ENCODE measurements around the gene ZNF451. TPM values are rescaled to one million over a fixed set of nuclear protein-coding genes. Genes with fewer than 3 reads are reported as not detected.

ZNF451 gene
- polyA plus RNA-seq, 1 donor from 2014 or later: 60.2 TPM

DNA sequence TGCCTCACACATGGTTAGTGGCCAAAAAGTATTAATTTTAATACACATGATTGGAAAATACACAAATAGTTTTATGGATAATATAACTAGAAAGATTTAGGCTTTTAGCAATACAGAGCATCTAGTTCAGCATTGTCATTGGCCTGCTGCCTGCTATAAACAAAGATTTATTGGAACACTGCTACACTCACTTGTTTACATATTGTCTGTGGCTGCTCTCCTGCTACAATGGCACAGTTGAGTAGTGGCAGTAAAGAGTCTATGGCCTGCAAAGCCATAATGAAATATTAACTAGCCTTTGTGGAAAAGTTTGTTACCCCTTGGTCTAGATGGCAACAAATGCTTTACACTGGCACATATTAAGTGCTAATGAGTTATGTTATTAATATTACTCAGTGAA is 37.8 kb downstream of the ZNF451 start:
- Histone ChIP-seq H3F3A (ENCODE audit: insufficient read depth, low read length, poor library complexity, severe bottlenecking) (no peaks in the 10 kb centered on the region), H3K9ac (ENCODE audit: low read length) (no peak overlapping the region), H2AFZ (ENCODE audit: low read depth, low read length) (no peak overlapping the region), H3K9me2 (ENCODE audit: insufficient read depth, low read length) (no peaks in the 10 kb centered on the region), H3K4me2 (ENCODE audit: low read length) (no peak overlapping the region), H4K20me1 (ENCODE audit: insufficient read depth) (no peaks in the 10 kb centered on the region), H3K79me2 (replicated peaks; ENCODE audit: insufficient read depth, low read length) (no peaks in the 10 kb centered on the region), H3K4me3 (ENCODE audit: low read length) (no peak overlapping the region), H3K9me3 (ENCODE audit: low read length) (no peaks in the 10 kb centered on the region), H3K36me3 (ENCODE audit: insufficient read depth, low read length) (no peaks in the 10 kb centered on the region), H3K27me3 (ENCODE audit: insufficient read depth, low read depth, low read length) (no peaks in the 10 kb centered on the region), H3K27ac (ENCODE audit: low read length) (no peak overlapping the region)
- no peak for TF ChIP-seq RAD21 (conservative IDR thresholded peaks at IDR 0.05)

DNA sequence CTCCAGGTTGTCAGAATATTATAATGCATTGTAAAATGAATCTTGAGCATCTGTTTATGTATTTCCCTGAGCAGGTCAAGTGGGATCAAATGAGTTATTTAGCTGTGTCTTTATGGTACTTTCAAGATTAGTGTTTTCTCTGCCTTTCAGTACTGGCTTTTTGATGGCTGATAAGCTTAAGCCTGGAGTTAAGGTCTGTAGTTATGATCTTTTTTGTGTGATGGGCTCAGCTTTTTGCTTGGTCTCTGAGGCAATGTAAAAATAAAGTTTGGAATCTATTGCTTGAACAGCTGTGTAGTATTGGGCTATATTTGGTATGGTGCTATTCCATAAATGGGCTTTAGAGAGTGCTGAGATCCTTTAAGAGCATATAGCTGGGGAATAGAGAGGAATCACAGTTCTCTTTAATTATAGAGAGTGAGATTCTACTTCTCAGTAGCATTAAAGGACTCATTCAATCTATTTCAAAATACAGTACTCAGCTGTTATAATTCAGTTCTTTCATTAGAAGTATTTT is 40.7 kb downstream of the ZNF451 start:
- Histone ChIP-seq H3K36me3 (ENCODE audit: insufficient read depth, low read length) (peaks cover 6% of the 10 kb centered on the region), H3K79me2 (replicated peaks; ENCODE audit: insufficient read depth, low read length) (no peaks in the 10 kb centered on the region), H2AFZ (ENCODE audit: low read depth, low read length) (no peak overlapping the region), H3K27me3 (ENCODE audit: insufficient read depth, low read depth, low read length) (no peaks in the 10 kb centered on the region), H3K9me3 (ENCODE audit: low read length) (no peaks in the 10 kb centered on the region), H3K4me2 (ENCODE audit: low read length) (no peak overlapping the region), H3K4me3 (ENCODE audit: low read length) (no peak overlapping the region), H3K9ac (ENCODE audit: low read length) (no peak overlapping the region), H3K27ac (ENCODE audit: low read length) (no peak overlapping the region), H3K9me2 (ENCODE audit: insufficient read depth, low read length) (no peaks in the 10 kb centered on the region), H4K20me1 (ENCODE audit: insufficient read depth) (no peaks in the 10 kb centered on the region), H3F3A (ENCODE audit: insufficient read depth, low read length, poor library complexity, severe bottlenecking) (no peaks in the 10 kb centered on the region)
- no peak for TF ChIP-seq TAF1 (IDR thresholded peaks at IDR 0.05; ENCODE audit: low read depth)
- TF ChIP-seq EP300 (conservative IDR thresholded peaks at IDR 0.05; ENCODE audit: poor library complexity, severe bottlenecking): no peak
- TF ChIP-seq EZH2 (IDR thresholded peaks at IDR 0.05; ENCODE audit: borderline replicate concordance, insufficient read depth, low read length, poor library complexity, severe bottlenecking): no peak
- no peak for TF ChIP-seq POLR2AphosphoS5 (IDR thresholded peaks at IDR 0.05)
- TF ChIP-seq, protein P1, sequence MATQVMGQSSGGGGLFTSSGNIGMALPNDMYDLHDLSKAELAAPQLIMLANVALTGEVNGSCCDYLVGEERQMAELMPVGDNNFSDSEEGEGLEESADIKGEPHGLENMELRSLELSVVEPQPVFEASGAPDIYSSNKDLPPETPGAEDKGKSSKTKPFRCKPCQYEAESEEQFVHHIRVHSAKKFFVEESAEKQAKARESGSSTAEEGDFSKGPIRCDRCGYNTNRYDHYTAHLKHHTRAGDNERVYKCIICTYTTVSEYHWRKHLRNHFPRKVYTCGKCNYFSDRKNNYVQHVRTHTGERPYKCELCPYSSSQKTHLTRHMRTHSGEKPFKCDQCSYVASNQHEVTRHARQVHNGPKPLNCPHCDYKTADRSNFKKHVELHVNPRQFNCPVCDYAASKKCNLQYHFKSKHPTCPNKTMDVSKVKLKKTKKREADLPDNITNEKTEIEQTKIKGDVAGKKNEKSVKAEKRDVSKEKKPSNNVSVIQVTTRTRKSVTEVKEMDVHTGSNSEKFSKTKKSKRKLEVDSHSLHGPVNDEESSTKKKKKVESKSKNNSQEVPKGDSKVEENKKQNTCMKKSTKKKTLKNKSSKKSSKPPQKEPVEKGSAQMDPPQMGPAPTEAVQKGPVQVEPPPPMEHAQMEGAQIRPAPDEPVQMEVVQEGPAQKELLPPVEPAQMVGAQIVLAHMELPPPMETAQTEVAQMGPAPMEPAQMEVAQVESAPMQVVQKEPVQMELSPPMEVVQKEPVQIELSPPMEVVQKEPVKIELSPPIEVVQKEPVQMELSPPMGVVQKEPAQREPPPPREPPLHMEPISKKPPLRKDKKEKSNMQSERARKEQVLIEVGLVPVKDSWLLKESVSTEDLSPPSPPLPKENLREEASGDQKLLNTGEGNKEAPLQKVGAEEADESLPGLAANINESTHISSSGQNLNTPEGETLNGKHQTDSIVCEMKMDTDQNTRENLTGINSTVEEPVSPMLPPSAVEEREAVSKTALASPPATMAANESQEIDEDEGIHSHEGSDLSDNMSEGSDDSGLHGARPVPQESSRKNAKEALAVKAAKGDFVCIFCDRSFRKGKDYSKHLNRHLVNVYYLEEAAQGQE (IDR thresholded peaks at IDR 0.05; ENCODE audit: borderline replicate concordance): no peak
- TF ChIP-seq RAD21 (conservative IDR thresholded peaks at IDR 0.05): no peak
- TF ChIP-seq MXI1 (conservative IDR thresholded peaks at IDR 0.05; ENCODE audit: poor library complexity, severe bottlenecking): no peak
- TF ChIP-seq SMC3 (conservative IDR thresholded peaks at IDR 0.05; ENCODE audit: poor library complexity): no peak
- TF ChIP-seq, protein P2, sequence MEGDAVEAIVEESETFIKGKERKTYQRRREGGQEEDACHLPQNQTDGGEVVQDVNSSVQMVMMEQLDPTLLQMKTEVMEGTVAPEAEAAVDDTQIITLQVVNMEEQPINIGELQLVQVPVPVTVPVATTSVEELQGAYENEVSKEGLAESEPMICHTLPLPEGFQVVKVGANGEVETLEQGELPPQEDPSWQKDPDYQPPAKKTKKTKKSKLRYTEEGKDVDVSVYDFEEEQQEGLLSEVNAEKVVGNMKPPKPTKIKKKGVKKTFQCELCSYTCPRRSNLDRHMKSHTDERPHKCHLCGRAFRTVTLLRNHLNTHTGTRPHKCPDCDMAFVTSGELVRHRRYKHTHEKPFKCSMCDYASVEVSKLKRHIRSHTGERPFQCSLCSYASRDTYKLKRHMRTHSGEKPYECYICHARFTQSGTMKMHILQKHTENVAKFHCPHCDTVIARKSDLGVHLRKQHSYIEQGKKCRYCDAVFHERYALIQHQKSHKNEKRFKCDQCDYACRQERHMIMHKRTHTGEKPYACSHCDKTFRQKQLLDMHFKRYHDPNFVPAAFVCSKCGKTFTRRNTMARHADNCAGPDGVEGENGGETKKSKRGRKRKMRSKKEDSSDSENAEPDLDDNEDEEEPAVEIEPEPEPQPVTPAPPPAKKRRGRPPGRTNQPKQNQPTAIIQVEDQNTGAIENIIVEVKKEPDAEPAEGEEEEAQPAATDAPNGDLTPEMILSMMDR (IDR thresholded peaks at IDR 0.05; ENCODE audit: poor library complexity, severe bottlenecking): no peak

DNA sequence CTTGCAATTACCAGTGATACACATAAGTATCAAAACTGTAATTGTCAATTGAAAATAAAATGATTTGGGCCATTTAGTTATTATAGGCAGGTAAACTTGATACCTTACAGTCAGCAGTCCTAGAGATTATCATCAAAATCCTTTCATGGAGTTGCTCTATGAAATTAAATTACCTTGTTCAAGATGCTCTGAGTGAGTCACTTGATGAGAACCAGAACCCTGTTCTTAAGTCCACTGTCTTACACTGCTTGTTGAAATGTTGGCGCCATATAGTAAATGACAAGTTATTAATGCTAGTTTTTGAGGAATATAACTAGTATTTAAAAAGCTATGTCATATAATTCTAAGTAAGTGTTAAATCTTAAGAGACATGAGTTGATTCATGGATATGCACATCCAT is 45.0 kb downstream of the ZNF451 start:
- Histone ChIP-seq H2AFZ (ENCODE audit: low read depth, low read length) (no peak overlapping the region), H4K20me1 (ENCODE audit: insufficient read depth) (no peaks in the 10 kb centered on the region), H3K9ac (ENCODE audit: low read length) (no peak overlapping the region), H3F3A (ENCODE audit: insufficient read depth, low read length, poor library complexity, severe bottlenecking) (no peaks in the 10 kb centered on the region), H3K4me2 (ENCODE audit: low read length) (no peak overlapping the region), H3K9me3 (ENCODE audit: low read length) (no peaks in the 10 kb centered on the region), H3K27me3 (ENCODE audit: insufficient read depth, low read depth, low read length) (no peaks in the 10 kb centered on the region), H3K27ac (ENCODE audit: low read length) (no peak overlapping the region), H3K9me2 (ENCODE audit: insufficient read depth, low read length) (no peaks in the 10 kb centered on the region), H3K36me3 (ENCODE audit: insufficient read depth, low read length) (peaks cover 6% of the 10 kb centered on the region), H3K4me3 (ENCODE audit: low read length) (no peak overlapping the region), H3K79me2 (replicated peaks; ENCODE audit: insufficient read depth, low read length) (no peaks in the 10 kb centered on the region)
- TF ChIP-seq MXI1 (conservative IDR thresholded peaks at IDR 0.05; ENCODE audit: poor library complexity, severe bottlenecking) (no peak), EZH2 (IDR thresholded peaks at IDR 0.05; ENCODE audit: borderline replicate concordance, insufficient read depth, low read length, poor library complexity, severe bottlenecking) (no peak), EP300 (conservative IDR thresholded peaks at IDR 0.05; ENCODE audit: poor library complexity, severe bottlenecking) (no peak), POLR2AphosphoS5 (IDR thresholded peaks at IDR 0.05) (no peak)
- TF ChIP-seq, protein P1 (IDR thresholded peaks at IDR 0.05; ENCODE audit: borderline replicate concordance): no peak
- TF ChIP-seq, protein P2 (IDR thresholded peaks at IDR 0.05; ENCODE audit: poor library complexity, severe bottlenecking): no peak

Measured in neural cell (in vitro differentiated cells).